GM21825 (cell line): ENCODE data around the gene CLEC16A.
"Not testable (repeated sequence)": the region's sequence is repeated elsewhere in the genome, so short reads cannot be mapped to it uniquely, and the experiment has no call there.

Experiments
- ATAC-seq: cut with Tn5 transposase; IDR thresholded peaks from one replicate; pipeline ENCODE4 v1.9.1; 2021; ENCODE audit warnings: mild to moderate bottlenecking, moderate library complexity; ENCODE audit not compliant: unreplicated experiment

The CLEC16A gene

GRCh38 chr16:11093572-11094074, 149.3 kb downstream of the CLEC16A start:
- peak; percentile 11 for ATAC-seq

- peak; percentile 61 for ATAC-seq
Measured at GRCh38 chr16:11094075-11094856, 149.9 kb downstream of the CLEC16A start.

GRCh38 chr16:11094857-11095565, 150.6 kb downstream of the CLEC16A start:
- ATAC-seq: no peak

- no peak for ATAC-seq
Measured at GRCh38 chr16:11095935-11096334, 151.6 kb downstream of the CLEC16A start.

DNA sequence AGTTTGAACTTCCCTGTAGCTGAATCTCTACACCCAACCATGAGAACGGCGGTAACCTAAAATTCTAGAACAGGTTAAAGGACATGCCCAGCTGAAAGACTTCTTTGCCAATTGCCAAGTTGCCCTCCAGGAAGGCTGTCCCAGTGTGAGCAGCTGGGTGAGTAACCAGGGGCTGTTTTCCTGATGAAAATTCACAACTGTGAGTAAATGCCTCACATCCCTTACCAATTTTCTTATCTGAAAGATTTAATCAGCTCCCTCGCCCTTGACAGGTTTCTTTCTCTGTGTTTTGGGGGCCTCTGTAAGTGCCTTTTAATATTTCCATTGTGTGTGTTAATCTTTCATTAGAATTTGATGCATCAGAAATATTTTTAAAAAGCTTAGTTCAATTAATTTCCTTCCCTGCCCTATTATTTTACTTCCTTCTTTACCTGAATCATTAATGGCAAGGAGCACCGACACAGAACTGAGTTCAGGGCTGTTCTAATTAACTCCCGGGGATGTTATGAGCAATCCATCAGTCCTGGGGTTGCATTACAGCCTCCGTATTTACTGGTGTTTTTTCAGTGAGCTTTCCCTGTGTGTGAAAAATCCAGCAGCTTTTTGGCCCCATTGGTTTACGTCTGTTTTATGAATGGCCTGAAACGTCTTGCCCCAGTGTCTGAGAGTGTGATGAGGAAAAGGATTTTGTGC, 152.9 kb downstream of the CLEC16A start:
- ATAC-seq: no peak

DNA sequence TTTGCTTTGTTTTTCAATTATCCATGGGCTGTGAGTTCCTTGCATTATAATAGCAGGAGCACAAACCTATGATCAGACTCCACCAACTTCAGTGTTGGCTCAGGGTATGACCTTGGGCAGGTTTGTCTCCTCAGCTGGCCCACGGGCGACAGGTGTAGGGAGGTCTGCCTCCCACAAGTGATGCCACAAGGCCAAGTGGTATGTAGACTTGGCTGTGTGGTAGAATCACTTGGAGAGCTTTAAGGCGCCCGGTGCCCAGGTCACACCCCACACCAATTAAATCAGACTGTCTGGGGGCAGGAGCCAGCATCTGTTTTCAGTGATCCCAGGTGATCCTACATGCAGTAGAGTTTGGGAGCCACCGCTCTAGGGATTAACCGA, 153.4 kb downstream of the CLEC16A start:
- ATAC-seq: no peak

DNA sequence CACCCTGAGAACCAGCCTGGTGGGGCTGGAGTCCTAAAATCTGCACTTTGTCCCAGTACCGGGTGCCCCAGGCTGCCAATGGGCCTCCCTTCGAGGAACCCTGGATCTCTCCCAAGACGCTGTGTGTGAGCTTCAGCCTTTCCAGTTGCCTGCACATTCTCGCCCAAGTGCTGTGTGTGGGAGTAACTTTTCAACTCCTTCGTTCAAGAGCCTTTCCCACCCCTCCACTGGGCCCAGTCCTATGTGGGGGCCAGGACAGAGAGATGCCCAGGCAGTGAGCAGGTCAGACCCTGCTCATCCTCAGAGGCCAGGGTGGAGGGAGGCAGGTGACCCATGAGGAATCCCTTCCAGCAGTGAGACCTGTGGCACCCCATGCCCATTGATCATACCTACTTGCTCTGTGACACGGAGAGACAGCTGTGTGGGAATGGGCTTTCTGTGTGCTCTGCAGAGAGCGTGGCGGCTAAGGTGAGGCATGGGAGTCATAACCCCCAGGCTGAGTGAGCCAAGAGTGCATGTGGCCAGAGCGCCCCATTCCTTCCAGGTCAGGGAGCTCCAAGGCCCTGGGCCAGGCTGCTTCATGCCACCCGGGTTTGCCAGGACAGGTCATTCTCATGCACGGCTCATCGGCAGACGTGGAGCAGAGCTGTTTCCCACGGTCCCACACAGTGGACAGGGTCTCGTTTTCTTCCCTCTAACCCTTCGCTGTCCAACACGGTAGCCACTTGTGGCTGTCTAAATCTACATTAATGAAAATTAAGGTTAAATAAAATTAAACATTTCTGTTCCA, 154.4 kb downstream of the CLEC16A start:
- ATAC-seq: no peak

DNA sequence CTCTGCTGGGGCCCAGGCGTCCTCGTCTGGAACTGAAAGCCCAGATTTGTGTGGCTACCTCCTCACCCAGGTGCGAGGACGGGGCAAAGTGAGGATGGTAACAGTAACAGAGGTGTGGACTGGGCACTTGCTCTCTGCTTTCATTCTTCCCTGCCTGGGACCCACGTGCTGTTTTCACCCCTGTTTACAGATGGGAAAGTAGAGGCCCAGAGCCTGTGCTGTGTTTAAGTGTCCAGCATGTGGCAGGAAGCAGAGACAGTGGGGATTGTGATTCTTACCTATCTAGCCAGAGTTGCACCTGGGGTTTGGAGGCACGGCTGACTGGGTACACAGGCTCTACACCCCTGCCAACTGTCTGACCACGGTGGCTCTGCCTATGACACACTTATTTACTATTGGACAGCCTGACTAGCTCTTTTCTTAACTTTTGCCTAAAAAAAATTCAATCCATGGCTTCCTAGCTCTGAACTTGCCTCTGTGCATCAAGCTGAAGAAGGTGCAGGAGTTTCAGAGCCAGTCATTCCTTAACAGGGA, 155.4 kb downstream of the CLEC16A start:
- ATAC-seq: no peak

DNA sequence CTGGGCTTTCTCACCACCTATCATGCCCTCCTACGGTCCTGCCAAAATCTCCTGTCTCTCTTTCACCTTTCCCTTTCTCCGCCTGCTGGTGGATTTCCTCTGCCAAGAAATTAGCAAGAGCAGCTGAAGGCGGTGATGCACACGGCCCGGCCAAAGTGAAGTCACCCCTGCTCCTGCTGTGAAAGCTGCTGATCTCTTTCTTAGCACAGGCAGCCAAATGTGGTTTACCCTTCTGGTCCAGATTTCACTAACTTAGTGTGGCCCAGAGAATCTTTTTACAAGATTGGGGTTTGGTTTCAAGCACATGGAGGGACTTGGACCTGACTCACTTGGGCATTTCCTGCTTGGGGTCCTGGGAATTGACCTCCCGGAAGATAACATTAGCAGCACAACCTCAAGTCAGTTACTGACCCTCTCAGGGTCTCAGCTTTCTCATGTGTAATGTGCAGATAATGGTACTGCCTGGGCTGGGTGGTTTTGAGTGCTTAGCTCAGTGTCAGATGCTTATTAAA, 155.9 kb downstream of the CLEC16A start:
- ATAC-seq: peak; percentile 36

GRCh38 chr16:11101283-11101682, 156.9 kb downstream of the CLEC16A start:
- no peak for ATAC-seq

DNA sequence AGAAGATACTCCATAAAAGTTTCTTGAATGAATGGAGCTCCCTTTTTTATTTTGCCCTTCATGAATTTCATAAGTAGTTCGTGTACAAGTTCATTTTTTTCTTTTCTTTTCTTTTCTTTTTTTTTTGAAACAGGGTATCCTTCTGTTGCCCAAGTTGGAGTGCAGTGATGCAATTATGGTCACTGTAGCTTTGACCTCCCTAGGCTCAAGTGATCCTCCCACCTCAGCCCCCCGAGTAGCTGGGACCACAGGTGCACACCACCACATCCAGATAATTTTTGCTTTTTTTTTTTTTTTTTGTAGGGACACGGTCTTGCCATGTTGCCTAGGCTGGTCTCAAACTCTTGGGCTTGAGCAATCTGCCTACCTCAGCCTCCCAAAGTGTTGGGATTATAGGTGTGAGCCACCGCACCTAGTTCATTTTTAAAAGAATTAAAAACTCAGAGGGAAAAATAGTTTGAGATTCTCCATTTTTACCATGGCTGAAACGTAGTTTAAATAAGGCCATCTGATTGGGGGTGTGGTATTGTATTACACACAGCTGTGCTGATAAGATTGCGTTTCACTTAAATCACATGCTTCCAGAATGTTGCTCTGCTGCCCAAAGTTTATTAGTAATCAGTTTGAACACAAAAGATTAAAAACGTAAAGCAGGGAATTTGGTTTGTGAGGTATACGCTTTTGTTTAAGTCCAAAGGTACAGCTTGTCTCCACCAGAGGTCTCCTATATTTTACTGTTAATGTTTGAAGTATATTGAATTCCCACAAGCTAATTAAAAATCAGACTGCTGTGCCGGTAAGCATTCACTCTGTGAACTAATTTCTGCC, 157.5 kb downstream of the CLEC16A start:
- ATAC-seq: no peak

DNA sequence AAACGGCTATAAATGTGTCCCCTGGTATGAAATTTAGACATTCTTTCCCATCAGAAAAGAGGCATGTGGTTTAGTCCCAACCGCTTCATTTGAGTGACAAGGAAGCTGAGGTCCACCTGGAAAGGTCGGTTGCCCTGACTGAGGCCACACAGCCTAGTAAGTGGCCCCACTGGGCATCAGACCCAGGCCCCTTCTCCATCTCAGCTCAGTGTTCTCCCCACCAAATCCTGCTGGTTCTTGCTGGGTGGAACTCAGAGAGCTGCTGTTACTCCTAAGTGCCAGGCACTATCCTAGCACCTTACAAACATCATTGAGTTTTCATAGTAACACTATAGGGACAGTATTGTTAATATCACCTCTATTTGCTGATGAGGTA, 158.1 kb downstream of the CLEC16A start:
- no peak for ATAC-seq

DNA sequence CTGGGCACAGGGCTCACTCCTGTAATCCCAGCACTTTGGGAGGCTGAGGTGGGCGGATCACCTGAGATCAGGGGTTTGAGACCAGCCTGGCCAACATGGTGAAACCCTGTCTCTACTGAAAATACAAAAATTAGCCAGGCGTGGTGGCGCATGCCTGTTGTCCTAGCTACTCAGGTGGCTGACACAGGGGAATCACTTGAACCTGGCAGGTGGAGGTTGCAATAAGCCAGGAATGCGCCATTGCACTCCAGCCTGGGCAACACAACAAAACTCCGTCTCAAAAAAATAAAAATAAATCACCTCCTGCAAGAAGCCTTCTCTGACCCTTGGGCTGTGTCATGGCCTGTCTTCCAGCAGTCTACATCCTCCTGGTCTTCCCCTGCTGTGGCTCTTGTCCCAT, 158.9 kb downstream of the CLEC16A start:
- ATAC-seq: not testable (repeated sequence)

DNA sequence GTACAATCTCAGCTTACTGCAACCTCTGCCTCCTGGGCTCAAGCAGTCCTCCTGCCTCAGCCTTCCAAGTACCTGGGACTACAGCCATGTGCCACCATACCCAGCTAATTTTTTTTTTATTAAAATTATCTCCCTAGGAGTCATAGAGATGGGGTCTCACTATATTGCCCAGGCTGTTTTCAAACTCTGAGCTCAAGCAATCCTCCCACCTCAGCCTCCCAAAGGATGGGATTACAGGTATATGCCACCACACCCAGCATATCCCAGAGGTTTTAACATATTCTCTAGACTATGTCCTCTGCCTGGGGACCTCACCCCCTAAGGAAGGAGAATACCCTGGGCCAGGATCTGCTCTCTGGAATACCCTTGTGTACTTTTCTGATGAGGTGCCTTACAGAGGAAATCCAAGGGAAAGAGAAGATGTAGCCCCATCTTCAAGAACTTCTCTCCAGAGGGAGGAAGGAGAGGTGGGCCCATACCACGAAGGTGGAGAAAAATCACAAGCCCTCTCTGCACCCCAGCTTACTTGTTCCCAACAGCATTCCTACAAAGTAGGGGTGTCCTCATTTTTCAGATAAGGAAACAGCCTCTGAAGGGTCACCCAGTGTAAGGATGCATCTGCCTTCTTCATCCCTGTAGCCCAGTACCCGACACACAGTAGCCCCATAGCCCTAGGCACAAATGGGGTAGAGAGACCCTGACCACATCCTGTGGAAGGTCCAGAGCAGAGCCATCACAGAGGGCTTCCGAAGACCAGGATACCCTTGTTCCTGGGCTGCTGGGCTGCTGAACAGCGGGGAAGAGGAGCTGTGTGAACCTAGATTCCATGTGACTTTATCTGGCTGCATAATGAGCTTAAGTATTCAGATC, 160.0 kb downstream of the CLEC16A start:
- ATAC-seq: peak; percentile 26

DNA sequence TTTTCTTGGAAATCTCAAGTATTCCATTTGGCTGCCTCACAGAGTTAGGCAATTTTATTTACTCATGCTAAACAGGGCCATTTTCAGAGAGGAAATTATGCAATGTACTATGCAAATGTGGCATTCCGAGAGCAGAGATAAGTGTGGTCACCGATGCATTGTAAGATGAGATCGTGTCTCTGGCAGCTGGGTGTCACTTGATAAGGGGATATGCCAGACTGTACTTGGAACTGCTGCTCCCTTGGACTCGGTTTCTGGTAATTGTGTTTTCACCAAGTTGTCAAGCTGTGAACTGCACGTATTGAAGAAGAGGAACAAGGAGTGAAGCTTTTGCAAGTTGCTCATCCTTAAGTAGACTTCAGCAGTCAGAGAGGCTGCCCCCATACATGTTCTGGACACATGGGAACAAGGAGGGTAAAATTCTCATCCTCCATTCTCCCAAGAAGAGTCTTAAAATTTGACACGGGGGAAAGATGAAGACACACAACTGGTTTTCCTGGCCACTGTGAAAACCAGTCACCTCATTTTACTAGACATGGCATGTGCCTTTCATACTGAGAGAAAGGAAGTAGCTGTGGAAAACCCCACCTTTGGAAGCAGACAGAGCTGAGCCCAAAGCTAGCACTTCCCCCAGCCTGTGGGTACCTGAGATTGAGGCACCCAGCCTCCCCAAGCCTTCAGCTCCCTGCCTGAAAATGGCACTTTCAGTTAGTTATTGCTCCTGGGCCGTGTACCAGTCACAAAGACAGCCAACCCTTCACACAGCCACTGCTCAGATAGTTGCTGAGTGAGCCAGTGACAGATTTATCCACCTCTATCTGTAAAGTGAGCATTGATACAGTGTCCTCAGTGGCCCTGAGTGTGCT, 160.9 kb downstream of the CLEC16A start:
- peak; percentile 56 for ATAC-seq

DNA sequence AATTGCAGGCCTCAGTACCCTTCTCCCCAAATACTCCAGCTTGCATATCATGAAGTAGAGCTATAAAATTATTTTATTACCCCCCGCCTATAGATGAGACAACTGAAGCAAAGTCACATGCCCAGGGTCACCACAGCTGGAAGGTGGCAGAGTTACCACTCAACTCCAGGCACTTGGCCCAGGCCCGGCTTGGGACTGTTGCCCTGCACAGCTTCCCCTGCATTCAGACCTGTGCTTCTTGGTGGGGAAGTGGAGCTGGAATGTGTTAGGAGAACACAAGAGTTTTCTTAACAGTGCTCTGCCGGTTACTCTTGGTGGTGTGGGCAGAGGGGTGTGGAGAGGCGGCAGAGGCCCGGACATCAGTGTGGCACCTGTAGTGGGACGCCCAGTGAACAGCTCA, 162.4 kb downstream of the CLEC16A start:
- ATAC-seq: no peak

- ATAC-seq: no peak
Measured at GRCh38 chr16:11107780-11108465, 163.6 kb downstream of the CLEC16A start.
